K562 (cell line): ENCODE measurements around the gene SPRING1. TPM values are rescaled to one million over a fixed set of nuclear protein-coding genes. Genes with fewer than 3 reads are reported as not detected.

ENCODE experiments used
- ATF6 ChIP-seq: sonication (generic); formaldehyde crosslinking; IDR thresholded peaks from 2 replicates; pipeline ENCODE4 v1.4.0; 2020; ENCODE audit warnings: mild to moderate bottlenecking, missing genetic modification reagents
- C11orf30 ChIP-seq: fragments of 450-650 bp; IDR thresholded peaks from 2 replicates; pipeline ENCODE4 v1.6.1; 2016; ENCODE audit warnings: low read depth, mild to moderate bottlenecking
- E2F1 ChIP-seq: sonication (generic); formaldehyde crosslinking; IDR thresholded peaks from 2 replicates; pipeline ENCODE4 v1.8.1; 2023; ENCODE audit warnings: mild to moderate bottlenecking, missing genetic modification reagents, moderate library complexity
- ESRRB ChIP-seq: fragments of 250-450 bp; sonication (Bioruptor Pico); IDR thresholded peaks from 2 replicates; pipeline ENCODE4 v1.5.0; 2020; ENCODE audit warnings: mild to moderate bottlenecking, moderate library complexity, borderline replicate concordance
- FOS ChIP-seq: IDR thresholded peaks from 3 replicates; pipeline ENCODE4 v1.6.1; 2011; ENCODE audit not compliant: insufficient read length; ENCODE audit errors: extremely low read depth
- HEY1 ChIP-seq: fragments of 250-450 bp; sonication (Bioruptor Pico); IDR thresholded peaks from 2 replicates; pipeline ENCODE4 v1.5.0; 2020; ENCODE audit warnings: mild to moderate bottlenecking, moderate library complexity, borderline replicate concordance
- NCOA2 ChIP-seq, 2 experiments: fragments of 450-650 bp; IDR thresholded peaks; 2 replicates each; pipeline ENCODE4 v1.6.1; 2018; ENCODE audit warnings: mild to moderate bottlenecking in 2 of 2, moderate library complexity in 1 of 2; ENCODE audit not compliant: partially characterized antibody in 2 of 2
- SMAD3 ChIP-seq: fragments of 450-650 bp; formaldehyde crosslinking; conservative IDR thresholded peaks from 2 replicates; pipeline ENCODE4 v1.4.0; 2020; ENCODE audit warnings: mild to moderate bottlenecking
- STAG1 ChIP-seq: sonication (generic); formaldehyde crosslinking; IDR thresholded peaks from 2 replicates; pipeline ENCODE4 v1.5.0; 2020; ENCODE audit warnings: missing genetic modification reagents, borderline replicate concordance
- U2AF1 ChIP-seq: fragments of 200-400 bp; formaldehyde crosslinking; optimal IDR thresholded peaks from 2 replicates; pipeline ENCODE3; 2017; ENCODE audit warnings: mild to moderate bottlenecking, low read depth, low read length, moderate library complexity
- ZNF165 ChIP-seq: fragments of 250-450 bp; sonication (Bioruptor Pico); IDR thresholded peaks from 2 replicates; pipeline ENCODE4 v1.4.0; 2020; ENCODE audit warnings: borderline replicate concordance
- ZNF24 ChIP-seq: fragments of 450-650 bp; IDR thresholded peaks from 2 replicates; pipeline ENCODE4 v1.6.1; 2016
- ZNF644 ChIP-seq: fragments of 200-800 bp; sonication (Bioruptor generic); IDR thresholded peaks from 2 replicates; pipeline ENCODE4 v1.6.1; 2016; ENCODE audit warnings: low read depth, missing genetic modification characterization, missing compliant biosample characterization
- polyA plus RNA-seq, 8 experiments: library from polyadenylated mRNA; depleted of rRNA in 4 of 8; stranded (reverse) in 5 of 8; unstranded in 3 of 8; fragments of >200 nt; fragmentation: Nextera tagmentation in 2 of 8; fragmentation: Illumina TruSeq in 1 of 8; extraction: Ambion mirVana in 2 of 8; extraction: Trizol in 1 of 8; gene quantifications; 2 replicates each; pipeline versions ENCODE4 v1.2.1 to v1.2.3, GENCODE V29; 2011 to 2014; ENCODE audit warnings: inconsistent platforms in 1 of 8, missing spikeins in 1 of 8
- total RNA-seq, 7 experiments: library from RNA; depleted of rRNA in 6 of 7; stranded (reverse); fragments of >200 nt in 6 of 7; fragmentation: Illumina TruSeq in 2 of 7; extraction: Trizol in 2 of 7; gene quantifications; 2 replicates each; pipeline versions ENCODE4 v1.2.1 to v1.2.3, GENCODE V29; 2011 to 2021; ENCODE audit warnings: low replicate concordance in 1 of 7
- TF ChIP-seq, protein P1 (sequence below), 2 experiments: fragments of 450-650 bp; formaldehyde crosslinking in 1 of 2; IDR thresholded peaks; 2 replicates each; pipeline versions ENCODE4 v1.4.0 to v1.6.1; 2014 to 2020; ENCODE audit warnings: mild to moderate bottlenecking in 2 of 2, borderline replicate concordance in 1 of 2, low read depth in 1 of 2
- TF ChIP-seq, protein P2 (sequence below): sonication (generic); IDR thresholded peaks from 2 replicates; pipeline ENCODE4 v1.6.1; 2016

The SPRING1 gene
- total and polyA plus RNA-seq, 9 of the 15 experiments (the other 6 are each of a cell fraction or from before 2014, with no cell fraction given): 1.1 to 20.0 (median 8.0) TPM

DNA sequence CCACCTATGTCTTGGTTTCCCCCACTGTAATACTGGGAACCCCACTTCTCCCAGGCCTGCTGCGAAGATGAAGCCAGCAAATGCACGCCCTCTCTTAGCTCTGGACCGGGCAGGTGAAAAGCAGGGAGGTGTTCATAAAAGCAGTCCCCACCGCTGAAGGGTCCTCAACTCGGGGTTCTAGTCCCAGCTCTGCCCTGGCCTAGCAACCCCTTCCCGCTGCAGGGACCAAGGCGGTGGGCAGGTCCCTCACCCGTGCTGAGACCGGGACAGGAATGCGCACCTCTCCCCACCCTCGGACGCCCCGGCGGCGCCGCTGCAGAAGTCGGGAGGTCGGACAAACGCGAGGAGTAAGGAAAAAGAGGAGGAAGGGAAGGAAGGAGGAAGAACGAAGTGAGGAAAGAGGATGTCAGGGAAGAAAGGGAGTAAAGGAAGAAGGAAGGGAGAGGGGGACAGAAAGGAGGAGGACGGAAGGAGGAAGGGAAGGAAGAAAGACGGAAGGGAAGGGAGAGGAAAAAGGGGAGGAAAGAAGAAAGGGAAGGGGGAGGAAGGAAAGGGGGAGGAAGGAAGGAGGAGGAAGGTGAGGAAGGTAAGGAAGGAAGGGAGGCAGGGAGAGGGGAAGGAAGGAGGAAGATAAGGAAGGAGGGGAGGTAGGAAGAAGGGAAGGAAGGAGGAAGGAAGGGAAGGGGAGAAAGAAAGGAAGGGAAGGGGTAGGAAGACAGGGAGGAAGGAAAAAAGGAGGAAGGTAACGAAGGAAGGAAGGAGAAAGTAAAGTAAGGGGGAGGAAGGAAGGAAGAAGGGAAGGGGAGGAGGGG is 701 bp downstream of the SPRING1 start (continued):
- TF ChIP-seq, protein P1, sequence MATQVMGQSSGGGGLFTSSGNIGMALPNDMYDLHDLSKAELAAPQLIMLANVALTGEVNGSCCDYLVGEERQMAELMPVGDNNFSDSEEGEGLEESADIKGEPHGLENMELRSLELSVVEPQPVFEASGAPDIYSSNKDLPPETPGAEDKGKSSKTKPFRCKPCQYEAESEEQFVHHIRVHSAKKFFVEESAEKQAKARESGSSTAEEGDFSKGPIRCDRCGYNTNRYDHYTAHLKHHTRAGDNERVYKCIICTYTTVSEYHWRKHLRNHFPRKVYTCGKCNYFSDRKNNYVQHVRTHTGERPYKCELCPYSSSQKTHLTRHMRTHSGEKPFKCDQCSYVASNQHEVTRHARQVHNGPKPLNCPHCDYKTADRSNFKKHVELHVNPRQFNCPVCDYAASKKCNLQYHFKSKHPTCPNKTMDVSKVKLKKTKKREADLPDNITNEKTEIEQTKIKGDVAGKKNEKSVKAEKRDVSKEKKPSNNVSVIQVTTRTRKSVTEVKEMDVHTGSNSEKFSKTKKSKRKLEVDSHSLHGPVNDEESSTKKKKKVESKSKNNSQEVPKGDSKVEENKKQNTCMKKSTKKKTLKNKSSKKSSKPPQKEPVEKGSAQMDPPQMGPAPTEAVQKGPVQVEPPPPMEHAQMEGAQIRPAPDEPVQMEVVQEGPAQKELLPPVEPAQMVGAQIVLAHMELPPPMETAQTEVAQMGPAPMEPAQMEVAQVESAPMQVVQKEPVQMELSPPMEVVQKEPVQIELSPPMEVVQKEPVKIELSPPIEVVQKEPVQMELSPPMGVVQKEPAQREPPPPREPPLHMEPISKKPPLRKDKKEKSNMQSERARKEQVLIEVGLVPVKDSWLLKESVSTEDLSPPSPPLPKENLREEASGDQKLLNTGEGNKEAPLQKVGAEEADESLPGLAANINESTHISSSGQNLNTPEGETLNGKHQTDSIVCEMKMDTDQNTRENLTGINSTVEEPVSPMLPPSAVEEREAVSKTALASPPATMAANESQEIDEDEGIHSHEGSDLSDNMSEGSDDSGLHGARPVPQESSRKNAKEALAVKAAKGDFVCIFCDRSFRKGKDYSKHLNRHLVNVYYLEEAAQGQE (IDR thresholded peaks at IDR 0.05; ENCODE audit: borderline replicate concordance): no peak
- TF ChIP-seq, protein P1 (CRISPR knock-in tag; IDR thresholded peaks at IDR 0.05; ENCODE audit: low read depth): no peak
- no peak for TF ChIP-seq ATF6
- TF ChIP-seq C11orf30: no peak
- no peak for TF ChIP-seq NCOA2 (IDR thresholded peaks at IDR 0.05; ENCODE audit: partially characterized antibody in 2 of 2)
- TF ChIP-seq, protein P2, sequence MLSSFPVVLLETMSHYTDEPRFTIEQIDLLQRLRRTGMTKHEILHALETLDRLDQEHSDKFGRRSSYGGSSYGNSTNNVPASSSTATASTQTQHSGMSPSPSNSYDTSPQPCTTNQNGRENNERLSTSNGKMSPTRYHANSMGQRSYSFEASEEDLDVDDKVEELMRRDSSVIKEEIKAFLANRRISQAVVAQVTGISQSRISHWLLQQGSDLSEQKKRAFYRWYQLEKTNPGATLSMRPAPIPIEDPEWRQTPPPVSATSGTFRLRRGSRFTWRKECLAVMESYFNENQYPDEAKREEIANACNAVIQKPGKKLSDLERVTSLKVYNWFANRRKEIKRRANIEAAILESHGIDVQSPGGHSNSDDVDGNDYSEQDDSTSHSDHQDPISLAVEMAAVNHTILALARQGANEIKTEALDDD: no peak
- no peak for TF ChIP-seq ZNF644
- TF ChIP-seq ESRRB (CRISPR knock-in tag): no peak
- TF ChIP-seq FOS: no peak
- no peak for TF ChIP-seq SMAD3 (CRISPR knock-in tag)
- TF ChIP-seq STAG1 (CRISPR knock-in tag): no peak
- no peak for TF ChIP-seq E2F1 (CRISPR knock-in tag)
- TF ChIP-seq ZNF165 (CRISPR knock-in tag): no peak
- TF ChIP-seq U2AF1: no peak
- no peak for TF ChIP-seq HEY1 (CRISPR knock-in tag)
- TF ChIP-seq ZNF24: no peak
